Stimulated activated memory B cell treated with anti-CD40 and anti-IgM and Interleukin-4, amounts not matched to agents 10 μg/mL and 1 μg/mL and 100 μg/mL, for 72 hours (primary cell): ENCODE results near the gene FYN.

Source experiments
- ATAC-seq: fragments of 150-1000 bp; cut with Tn5 transposase; 2 replicates; pipeline ENCODE4 v1.10.0; 2021
- H3K27ac Mint-ChIP-seq: one replicate; pipeline ENCODE4 v1.8.0; 2022; ENCODE audit warnings: mild to moderate bottlenecking, mixed read lengths
- H3K27me3 Mint-ChIP-seq: one replicate; pipeline ENCODE4 v1.8.0; 2022; ENCODE audit warnings: mixed read lengths
- H3K36me3 Mint-ChIP-seq: one replicate; pipeline ENCODE4 v1.8.0; 2022; ENCODE audit warnings: mixed read lengths
- H3K4me1 Mint-ChIP-seq: one replicate; pipeline ENCODE4 v1.8.0; 2022; ENCODE audit warnings: mixed read lengths
- H3K4me3 Mint-ChIP-seq: one replicate; pipeline ENCODE4 v1.8.0; 2022; ENCODE audit warnings: mild to moderate bottlenecking, moderate library complexity, mixed read lengths
- H3K9me3 Mint-ChIP-seq: one replicate; pipeline ENCODE4 v1.8.0; 2022; ENCODE audit warnings: mixed read lengths

Gene FYN

GRCh38 chr6:111700135-111700690, 173.0 kb downstream of the FYN start:
- Mint-ChIP-seq H3K36me3 (peaks cover 51% of the 10 kb centered on the region), H3K27me3 (no peaks in the 10 kb centered on the region), H3K9me3 (no peaks in the 10 kb centered on the region), H3K4me3 (no peak overlapping the region), H3K4me1 (no peaks in the 10 kb centered on the region), H3K27ac (no peak overlapping the region)
- ATAC-seq: no peak

GRCh38 chr6:111699123-111699522, 174.1 kb downstream of the FYN start:
- peaks cover 54% of the 10 kb centered on the region for H3K36me3 Mint-ChIP-seq
- no peaks in the 10 kb centered on the region for H3K9me3 Mint-ChIP-seq
- H3K27ac Mint-ChIP-seq: no peak overlapping the region
- H3K27me3 Mint-ChIP-seq: no peaks in the 10 kb centered on the region
- H3K4me3 Mint-ChIP-seq: no peak overlapping the region
- no peaks in the 10 kb centered on the region for H3K4me1 Mint-ChIP-seq
- no peak for ATAC-seq

DNA sequence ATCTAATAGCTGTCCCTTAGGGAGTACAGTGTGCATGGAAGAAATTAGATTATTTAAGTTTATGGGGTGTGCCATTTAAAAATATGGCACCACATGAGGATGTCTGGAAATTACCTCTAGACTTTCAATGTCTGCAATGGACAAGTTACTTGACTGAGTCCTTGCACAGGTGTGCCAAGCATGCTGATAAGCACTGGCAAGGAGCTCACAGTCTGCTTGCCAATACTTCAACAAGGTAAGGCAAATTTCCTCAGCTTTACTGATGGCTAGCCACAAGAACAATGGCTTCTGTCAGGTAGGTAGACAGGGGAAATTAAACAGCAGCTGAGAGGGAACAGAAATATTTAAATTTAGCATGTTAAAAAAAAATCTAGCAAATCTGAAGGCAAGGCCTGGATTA, 176.4 kb downstream of the FYN start:
- H3K27me3 Mint-ChIP-seq: no peaks in the 10 kb centered on the region
- H3K4me1 Mint-ChIP-seq: peaks cover 3% of the 10 kb centered on the region
- no peak overlapping the region for H3K27ac Mint-ChIP-seq
- peaks cover 56% of the 10 kb centered on the region for H3K36me3 Mint-ChIP-seq
- H3K4me3 Mint-ChIP-seq: no peak overlapping the region
- no peak for ATAC-seq
- H3K9me3 Mint-ChIP-seq: no peaks in the 10 kb centered on the region

DNA sequence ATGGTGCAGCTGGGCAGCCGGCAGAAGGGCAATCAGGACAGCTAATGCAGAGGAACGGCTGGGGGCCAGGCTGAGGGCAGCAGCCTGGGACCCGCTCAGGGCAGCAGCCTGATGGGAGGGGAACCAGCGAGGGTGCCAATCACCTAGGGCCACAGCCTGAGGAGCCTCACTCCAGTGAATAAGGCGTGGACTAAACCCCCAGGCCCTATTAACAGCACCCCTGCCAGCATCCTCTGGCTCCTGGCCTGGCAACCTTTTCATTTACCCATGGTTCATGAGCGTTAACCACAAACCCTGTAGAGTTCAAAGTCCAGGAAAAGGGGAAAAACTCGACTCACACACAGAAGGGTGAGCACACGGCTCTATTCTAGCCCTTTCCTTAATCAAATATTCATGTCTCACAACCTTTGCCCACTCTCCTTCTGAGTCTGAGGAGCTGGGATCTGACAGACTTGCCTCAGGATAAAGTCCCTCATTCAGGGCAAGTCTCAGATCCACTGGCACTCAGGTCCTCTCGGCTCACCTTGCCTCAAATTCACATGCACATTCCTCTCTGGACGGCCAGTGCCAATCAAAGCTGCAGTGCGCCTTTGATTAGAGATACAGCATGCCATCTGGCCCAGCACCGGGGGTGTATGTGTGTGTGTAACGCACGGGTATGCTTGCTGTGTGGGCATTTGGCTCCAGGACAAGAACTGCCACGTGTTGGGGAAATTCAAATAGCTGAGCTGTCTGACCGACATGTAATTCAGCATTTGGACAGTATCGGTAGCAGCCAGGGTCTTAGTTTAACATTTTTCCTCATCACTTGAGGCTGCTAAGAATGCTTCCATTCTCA, 180.7 kb downstream of the FYN start:
- Mint-ChIP-seq H3K9me3 (no peaks in the 10 kb centered on the region), H3K4me3 (no peak overlapping the region), H3K36me3 (peaks cover 63% of the 10 kb centered on the region), H3K27me3 (no peaks in the 10 kb centered on the region), H3K27ac (no peak overlapping the region), H3K4me1 (peaks cover 4% of the 10 kb centered on the region)
- no peak for ATAC-seq

- H3K4me3 Mint-ChIP-seq: no peak overlapping the region
- peaks cover 71% of the 10 kb centered on the region for H3K36me3 Mint-ChIP-seq
- peaks cover 4% of the 10 kb centered on the region for H3K4me1 Mint-ChIP-seq
- no peak for ATAC-seq
- H3K27me3 Mint-ChIP-seq: no peaks in the 10 kb centered on the region
- no peaks in the 10 kb centered on the region for H3K9me3 Mint-ChIP-seq
- H3K27ac Mint-ChIP-seq: no peak overlapping the region
Measured at GRCh38 chr6:111691345-111692225, 181.7 kb downstream of the FYN start.

GRCh38 chr6:111689946-111690345, 183.3 kb downstream of the FYN start:
- no peak overlapping the region for H3K4me3 Mint-ChIP-seq
- H3K4me1 Mint-ChIP-seq: peaks cover 4% of the 10 kb centered on the region
- peaks cover 81% of the 10 kb centered on the region for H3K36me3 Mint-ChIP-seq
- H3K27ac Mint-ChIP-seq: no peak overlapping the region
- no peaks in the 10 kb centered on the region for H3K27me3 Mint-ChIP-seq
- ATAC-seq: no peak
- no peaks in the 10 kb centered on the region for H3K9me3 Mint-ChIP-seq

DNA sequence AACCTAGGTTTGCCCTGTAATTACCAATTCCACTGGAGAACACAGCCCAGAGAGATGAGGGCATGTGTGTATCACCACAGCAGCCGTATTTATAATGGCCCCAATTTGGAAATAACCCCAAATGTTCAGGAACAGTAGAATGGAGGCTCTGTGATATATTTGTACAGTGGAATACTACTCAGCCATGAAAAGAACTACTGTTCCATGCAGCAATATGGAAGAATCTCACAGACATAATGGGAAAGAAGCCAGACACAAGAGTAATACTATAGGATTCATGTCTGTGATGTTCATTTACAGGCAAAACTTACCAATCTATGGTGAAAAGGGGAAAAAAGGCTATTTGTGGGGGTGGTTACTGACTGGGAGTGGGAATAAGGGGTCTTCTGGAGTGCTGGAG, 183.8 kb downstream of the FYN start:
- H3K27me3 Mint-ChIP-seq: no peaks in the 10 kb centered on the region
- H3K4me1 Mint-ChIP-seq: peaks cover 6% of the 10 kb centered on the region
- H3K4me3 Mint-ChIP-seq: no peak overlapping the region
- H3K9me3 Mint-ChIP-seq: no peaks in the 10 kb centered on the region
- no peak overlapping the region for H3K27ac Mint-ChIP-seq
- no peak for ATAC-seq
- peaks cover 82% of the 10 kb centered on the region for H3K36me3 Mint-ChIP-seq

GRCh38 chr6:111688331-111688730, 184.9 kb downstream of the FYN start:
- Mint-ChIP-seq H3K4me3 (no peak overlapping the region), H3K27ac (no peak overlapping the region), H3K4me1 (peaks cover 13% of the 10 kb centered on the region), H3K27me3 (no peaks in the 10 kb centered on the region), H3K36me3 (peaks cover 84% of the 10 kb centered on the region), H3K9me3 (no peaks in the 10 kb centered on the region)
- no peak for ATAC-seq

DNA sequence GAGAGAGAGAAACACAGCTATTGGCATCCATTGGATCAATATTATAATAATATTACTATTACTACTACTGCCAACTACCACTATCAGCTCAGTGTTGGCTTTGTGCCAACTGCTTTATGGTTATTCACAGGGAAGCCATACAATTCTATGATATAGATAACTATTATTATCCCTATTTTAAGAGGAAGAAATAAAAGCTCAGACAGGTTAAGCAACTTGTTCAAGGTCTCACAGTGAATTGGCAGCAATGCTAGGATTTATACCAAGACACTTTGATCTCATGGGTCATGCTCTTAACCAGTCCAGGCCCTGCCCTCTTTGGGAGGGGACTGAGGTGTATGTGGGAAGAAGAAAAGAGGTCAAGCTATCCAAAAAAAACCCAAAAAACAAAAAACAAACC, 185.6 kb downstream of the FYN start:
- ATAC-seq: no peak
- no peaks in the 10 kb centered on the region for H3K9me3 Mint-ChIP-seq
- H3K4me3 Mint-ChIP-seq: no peak overlapping the region
- H3K27me3 Mint-ChIP-seq: no peaks in the 10 kb centered on the region
- peaks cover 83% of the 10 kb centered on the region for H3K36me3 Mint-ChIP-seq
- peaks cover 13% of the 10 kb centered on the region for H3K4me1 Mint-ChIP-seq
- H3K27ac Mint-ChIP-seq: no peak overlapping the region

DNA sequence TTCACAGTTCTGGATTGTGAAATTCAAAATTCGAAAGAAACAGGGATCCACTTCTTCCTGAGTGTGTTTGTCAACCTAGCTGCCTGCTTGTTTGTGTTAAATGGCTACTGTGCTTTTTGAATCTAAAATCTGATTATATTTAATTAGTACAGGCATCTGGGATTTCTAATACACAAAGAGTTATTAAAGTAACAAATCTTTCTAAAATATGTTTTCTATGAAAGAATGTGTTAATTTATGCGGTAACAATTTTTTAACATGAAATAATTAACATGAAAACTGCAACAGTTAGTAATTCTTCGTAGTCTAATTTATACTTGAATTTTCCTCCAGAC, 186.4 kb downstream of the FYN start:
- H3K4me3 Mint-ChIP-seq: no peak overlapping the region
- H3K4me1 Mint-ChIP-seq: peaks cover 12% of the 10 kb centered on the region
- peaks cover 83% of the 10 kb centered on the region for H3K36me3 Mint-ChIP-seq
- H3K27ac Mint-ChIP-seq: no peak overlapping the region
- no peaks in the 10 kb centered on the region for H3K27me3 Mint-ChIP-seq
- H3K9me3 Mint-ChIP-seq: no peaks in the 10 kb centered on the region
- no peak for ATAC-seq

DNA sequence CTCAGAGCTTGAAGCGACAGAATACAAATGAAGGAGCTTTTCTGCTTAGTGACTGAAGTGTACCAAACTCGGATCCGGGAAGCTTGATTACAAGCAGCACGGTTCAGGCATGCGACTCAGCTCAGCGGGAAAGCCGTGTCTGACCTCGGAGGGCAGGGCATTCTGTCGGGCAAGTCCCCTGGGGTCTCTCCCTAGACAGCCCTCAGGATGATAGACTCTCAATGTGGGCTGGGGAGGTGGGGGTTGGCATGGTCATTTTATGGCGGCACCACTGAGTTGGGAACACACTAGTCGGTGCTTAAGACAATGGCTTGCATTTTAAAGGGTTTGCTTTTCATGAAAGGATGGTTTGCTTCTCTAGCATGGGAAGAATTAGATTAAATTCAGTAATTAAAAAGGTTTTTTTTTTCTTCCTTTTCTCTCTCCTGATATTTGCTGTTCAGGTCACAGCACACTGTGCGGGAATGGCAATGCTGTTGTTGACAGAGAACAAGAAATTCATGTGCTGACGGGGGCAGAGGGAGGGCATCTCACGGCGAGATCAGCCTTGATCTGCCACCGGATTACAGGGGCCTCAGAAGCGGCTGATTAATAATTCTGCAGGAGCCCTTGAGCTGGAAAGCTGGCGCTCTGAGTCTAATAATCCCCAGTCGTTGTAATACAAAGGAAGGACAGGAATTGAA, 186.9 kb downstream of the FYN start:
- no peaks in the 10 kb centered on the region for H3K27me3 Mint-ChIP-seq
- peaks cover 9% of the 10 kb centered on the region for H3K4me1 Mint-ChIP-seq
- peaks cover 83% of the 10 kb centered on the region for H3K36me3 Mint-ChIP-seq
- no peak for ATAC-seq
- no peaks in the 10 kb centered on the region for H3K9me3 Mint-ChIP-seq
- no peak overlapping the region for H3K4me3 Mint-ChIP-seq
- H3K27ac Mint-ChIP-seq: no peak overlapping the region

GRCh38 chr6:111685526-111685925, 187.7 kb downstream of the FYN start:
- Mint-ChIP-seq H3K27ac (no peak overlapping the region), H3K4me1 (peaks cover 9% of the 10 kb centered on the region), H3K27me3 (no peaks in the 10 kb centered on the region), H3K4me3 (no peak overlapping the region), H3K9me3 (no peaks in the 10 kb centered on the region), H3K36me3 (peaks cover 78% of the 10 kb centered on the region)
- no peak for ATAC-seq

GRCh38 chr6:111685058-111685457, 188.2 kb downstream of the FYN start:
- Mint-ChIP-seq H3K27me3 (no peaks in the 10 kb centered on the region), H3K4me3 (no peak overlapping the region)
- ATAC-seq: no peak

GRCh38 chr6:111683749-111684267, 189.4 kb downstream of the FYN start:
- Mint-ChIP-seq H3K4me3 (no peak overlapping the region), H3K27me3 (no peaks in the 10 kb centered on the region), H3K27ac (peak overlapping the region; percentile 5), H3K9me3 (no peaks in the 10 kb centered on the region), H3K36me3 (peaks cover 77% of the 10 kb centered on the region), H3K4me1 (peaks cover 9% of the 10 kb centered on the region)
- no peak for ATAC-seq

More at GRCh38 chr6:111685058-111685457, 188.2 kb downstream of the FYN start:
- Mint-ChIP-seq H3K9me3 (no peaks in the 10 kb centered on the region), H3K4me1 (peaks cover 9% of the 10 kb centered on the region), H3K36me3 (peaks cover 75% of the 10 kb centered on the region), H3K27ac (no peak overlapping the region)

DNA sequence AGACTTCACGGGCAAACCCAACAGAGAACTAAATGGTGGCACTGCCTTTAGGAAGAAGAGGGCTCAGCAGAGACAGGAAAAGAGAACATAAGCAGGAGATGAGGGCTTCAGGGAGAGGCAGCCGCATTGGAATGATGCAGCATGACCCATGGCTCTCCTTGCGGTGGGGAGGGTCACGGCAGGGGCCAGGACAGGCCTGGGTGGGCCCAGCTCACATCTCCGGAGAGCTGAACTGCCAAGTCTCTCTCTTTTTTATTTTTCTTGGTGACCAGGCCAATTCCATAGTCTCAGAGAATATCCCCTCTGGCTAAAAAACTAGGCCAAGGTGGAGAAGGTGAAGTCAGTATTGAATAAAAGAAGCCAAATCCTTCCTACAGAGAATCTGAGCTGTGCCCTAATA, 190.1 kb downstream of the FYN start:
- Mint-ChIP-seq H3K4me3 (no peak overlapping the region), H3K9me3 (no peaks in the 10 kb centered on the region), H3K4me1 (peaks cover 9% of the 10 kb centered on the region), H3K27ac (no peak overlapping the region), H3K27me3 (no peaks in the 10 kb centered on the region), H3K36me3 (peaks cover 81% of the 10 kb centered on the region)
- no peak for ATAC-seq
